ENCODE results near the gene DPH3. TPM values are rescaled to one million over a fixed set of nuclear protein-coding genes. Genes with fewer than 3 reads are reported as not detected.

DPH3 gene
- total RNA-seq, 4 donors from 2014 or later = 16.7 to 33.7 (median 30.4) TPM

Other genes starting within 250 kb of the DPH3 start
- gene GALNT15, start 90.3 kb downstream of the DPH3 start, total RNA-seq = 100 to 1,000 TPM; 135 to 717 (median 384) TPM
- gene OXNAD1, start 269 bp upstream of the DPH3 start, total RNA-seq = 10 to 100 TPM; 13.7 to 21.3 (median 15.2) TPM
- gene RFTN1, start 248.8 kb upstream of the DPH3 start, total RNA-seq = 10 to 100 TPM; 42.4 to 94.4 (median 62.5) TPM